GM12801 (cell line): ENCODE results near the gene SCTR.

ENCODE experiments used
- CTCF ChIP-seq: IDR thresholded peaks from one replicate; pipeline ENCODE4 v1.5.1; 2011; ENCODE audit warnings: control low read depth; ENCODE audit not compliant: insufficient read length; ENCODE audit errors: extremely low read depth

The SCTR gene

GRCh38 chr2:119476301-119477112, 47.8 kb downstream of the SCTR start:
- no peak for TF ChIP-seq CTCF

- TF ChIP-seq CTCF = no peak
These were observed 48.4 kb downstream of the SCTR start for GRCh38 chr2:119475857-119476244.

- TF ChIP-seq CTCF = no peak
These were observed 48.9 kb downstream of the SCTR start for GRCh38 chr2:119475225-119475856.

GRCh38 chr2:119474371-119475224, 49.7 kb downstream of the SCTR start:
- TF ChIP-seq CTCF = no peak

- TF ChIP-seq CTCF = no peak
These were observed 50.5 kb downstream of the SCTR start for GRCh38 chr2:119473621-119474370.

GRCh38 chr2:119472749-119473148, 51.5 kb downstream of the SCTR start:
- no peak for TF ChIP-seq CTCF
